Naive thymus-derived CD4-positive, alpha-beta T cell (primary cell): ENCODE measurements around the gene DRICH1. TPM values are rescaled to one million over a fixed set of nuclear protein-coding genes. Genes with fewer than 3 reads are reported as not detected.
"Not testable (repeated sequence)": the region's sequence is repeated elsewhere in the genome, so short reads cannot be mapped to it uniquely, and the experiment has no call there.

Source experiments
- ATAC-seq: fragments of 150-1000 bp; cut with Tn5 transposase; 2 replicates; pipeline ENCODE4 v1.10.0; 2021; ENCODE audit warnings: mild to moderate bottlenecking, moderate library complexity
- CTCF ChIA-PET: fragments of 350-600 bp; sonication (Branson Sonifier 250); formaldehyde crosslinking; loops from one replicate; lab custom pipeline; 2021; ENCODE audit warnings: antibody characterized with exemption; lab: Charles Lee
- POLR2A ChIA-PET: fragments of 350-600 bp; sonication (Branson Sonifier 250); formaldehyde crosslinking; loops from one replicate; lab custom pipeline; 2021; ENCODE audit warnings: antibody characterized with exemption, inconsistent platforms; lab: Charles Lee
- DNase-seq, 9 donors: peaks; one replicate each; pipeline versions ENCODE4 v3.0.0 to v3.0.0-alpha.2; 2020 to 2022; ENCODE audit warnings: mixed read lengths in 1 of 9
- H3K27ac ChIP-seq: one replicate; pipeline ENCODE4 v1.7.0; 2013; ENCODE audit warnings: mild to moderate bottlenecking, low read depth, low read length, moderate library complexity
- H3K27me3 ChIP-seq, 2 donors: one replicate each; pipeline ENCODE4 v1.7.0; 2013; ENCODE audit warnings: low read length in 2 of 2, mild to moderate bottlenecking in 2 of 2, moderate library complexity in 2 of 2; ENCODE audit not compliant: control insufficient read depth in 2 of 2, insufficient read depth in 2 of 2
- H3K36me3 ChIP-seq, 3 experiments: 1 replicate in 2 of 3; 2 replicates in 1 of 3; pipeline ENCODE4 v1.7.0; 2013; ENCODE audit warnings: low read length in 3 of 3, mild to moderate bottlenecking in 3 of 3, moderate library complexity in 1 of 3; ENCODE audit not compliant: insufficient read depth in 3 of 3, control insufficient read depth in 2 of 3
- H3K4me1 ChIP-seq, 2 donors: one replicate each; pipeline ENCODE4 v1.7.0; 2013; ENCODE audit warnings: low read length in 2 of 2, mild to moderate bottlenecking in 2 of 2, moderate library complexity in 1 of 2; ENCODE audit not compliant: control insufficient read depth in 2 of 2, insufficient read depth in 2 of 2
- H3K4me3 ChIP-seq: 2 replicates; pipeline ENCODE4 v1.7.0; 2013; ENCODE audit warnings: mild to moderate bottlenecking, low read length
- H3K9me3 ChIP-seq, 3 experiments: 1 replicate in 2 of 3; 2 replicates in 1 of 3; pipeline ENCODE4 v1.7.0; 2013; ENCODE audit warnings: low read length in 3 of 3; ENCODE audit not compliant: control insufficient read depth in 2 of 3
- H3K27ac Mint-ChIP-seq, 9 donors: one replicate each; pipeline ENCODE4 v1.8.0; 2020 to 2022; ENCODE audit warnings: mixed read lengths in 9 of 9, mild to moderate bottlenecking in 8 of 9, moderate library complexity in 5 of 9, inconsistent platforms in 2 of 9
- H3K27me3 Mint-ChIP-seq, 5 donors: one replicate each; pipeline ENCODE4 v1.8.0; 2021 to 2022; ENCODE audit warnings: mixed read lengths in 5 of 5, mild to moderate bottlenecking in 1 of 5
- H3K36me3 Mint-ChIP-seq, 5 donors: one replicate each; pipeline ENCODE4 v1.8.0; 2020 to 2022; ENCODE audit warnings: mixed read lengths in 5 of 5, mild to moderate bottlenecking in 3 of 5, inconsistent platforms in 1 of 5
- H3K4me1 Mint-ChIP-seq, 7 donors: one replicate each; pipeline ENCODE4 v1.8.0; 2020 to 2022; ENCODE audit warnings: mixed read lengths in 7 of 7, mild to moderate bottlenecking in 3 of 7, inconsistent platforms in 1 of 7
- H3K4me3 Mint-ChIP-seq, 10 donors: one replicate each; pipeline ENCODE4 v1.8.0; 2020 to 2022; ENCODE audit warnings: mild to moderate bottlenecking in 10 of 10, mixed read lengths in 10 of 10, moderate library complexity in 6 of 10, inconsistent platforms in 2 of 10
- H3K9me3 Mint-ChIP-seq, 11 donors: one replicate each; pipeline ENCODE4 v1.8.0; 2020 to 2022; ENCODE audit warnings: mixed read lengths in 11 of 11, mild to moderate bottlenecking in 4 of 11, inconsistent platforms in 1 of 11, moderate library complexity in 1 of 11
- intact Hi-C, 2 donors: fragments of 100-400 bp; cut with micrococcal nuclease; formaldehyde crosslinking; loops; one replicate each; pipeline ENCODE4 v1.15.1; 2023
- polyA plus RNA-seq, 2 donors: library from polyadenylated mRNA; unstranded; fragments of 300-500 nt; fragmentation: Illumina TruSeq; gene quantifications; one replicate each; pipeline ENCODE4 v1.2.3, GENCODE V29; 2021
- total RNA-seq, 6 experiments: library from RNA in 5 of 6; stranded (reverse) in 5 of 6; gene quantifications; 1 replicate in 5 of 6; 2 replicates in 1 of 6; pipeline ENCODE4 v1.2.3 and lab custom pipeline; 2021 to 2026

DRICH1 gene
- total and polyA plus RNA-seq, 7 experiments from 2014 or later = 0.58 to 3.7 (median 2.1) TPM; not detected in 2

DNA sequence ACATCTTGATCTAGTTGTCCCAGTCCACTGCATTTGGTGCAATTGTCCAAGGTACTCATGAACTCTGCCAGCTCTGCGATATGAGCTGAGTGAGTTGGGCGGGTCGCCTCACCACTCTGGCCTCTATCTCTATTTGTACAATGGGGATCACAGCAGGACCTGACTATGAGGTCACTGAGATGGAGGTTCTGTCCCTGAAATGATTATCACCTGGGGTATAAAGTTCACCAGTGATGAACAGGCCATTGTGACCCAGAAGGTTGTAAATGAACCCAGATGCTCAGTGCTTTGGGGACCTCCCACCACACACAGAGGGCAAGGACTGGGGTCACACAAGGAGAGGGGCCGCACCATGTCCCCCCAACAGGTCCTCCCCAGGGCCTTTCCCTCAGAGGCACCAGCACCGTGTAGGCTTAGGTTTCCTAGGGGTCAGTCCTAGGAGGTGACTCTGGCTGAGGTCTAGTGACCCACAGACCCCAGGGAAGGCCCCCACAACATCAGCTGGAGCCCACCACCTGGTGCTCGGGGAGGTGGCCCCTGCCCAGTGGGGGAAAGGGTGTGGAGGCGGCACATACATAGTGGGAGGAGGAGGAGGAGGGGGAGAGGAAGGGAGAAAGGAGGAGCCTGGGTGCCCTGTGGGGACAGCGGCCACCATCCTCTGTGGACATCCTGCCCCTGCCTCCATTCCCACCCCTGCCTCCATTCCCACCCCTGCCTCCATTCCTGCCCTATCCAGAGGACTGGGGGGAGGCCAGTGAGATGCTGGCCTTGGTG, 27.0 kb downstream of the DRICH1 start:
- H3K4me1 ChIP-seq = no peaks in the 10 kb centered on the region
- H3K27ac ChIP-seq = no peak overlapping the region
- ATAC-seq (no peak), DNase-seq (no peak)
- H3K4me3 Mint-ChIP-seq = no peak overlapping the region
- H3K9me3 Mint-ChIP-seq = no peaks in the 10 kb centered on the region
- H3K36me3 Mint-ChIP-seq = no peaks in the 10 kb centered on the region
- no peaks in the 10 kb centered on the region for H3K27me3 ChIP-seq
- POLR2A ChIA-PET = no interaction called here
- no peak overlapping the region for H3K4me3 ChIP-seq
- peaks cover 0 to 7% (median 0%) of the 10 kb centered on the region in 7 donors for H3K4me1 Mint-ChIP-seq
- peaks cover 0 to 2% (median 0%) of the 10 kb centered on the region in 5 donors for H3K27me3 Mint-ChIP-seq
- H3K9me3 ChIP-seq = no peaks in the 10 kb centered on the region
- intact Hi-C loops = no loop called here
- CTCF ChIA-PET = interaction anchor here (1.5 kb wide), 1 partner anchor 247 kb away, joined by 4 read pairs; no protein-coding TSS in a partner anchor
- no peak overlapping the region for H3K27ac Mint-ChIP-seq
- no peaks in the 10 kb centered on the region for H3K36me3 ChIP-seq

DNA sequence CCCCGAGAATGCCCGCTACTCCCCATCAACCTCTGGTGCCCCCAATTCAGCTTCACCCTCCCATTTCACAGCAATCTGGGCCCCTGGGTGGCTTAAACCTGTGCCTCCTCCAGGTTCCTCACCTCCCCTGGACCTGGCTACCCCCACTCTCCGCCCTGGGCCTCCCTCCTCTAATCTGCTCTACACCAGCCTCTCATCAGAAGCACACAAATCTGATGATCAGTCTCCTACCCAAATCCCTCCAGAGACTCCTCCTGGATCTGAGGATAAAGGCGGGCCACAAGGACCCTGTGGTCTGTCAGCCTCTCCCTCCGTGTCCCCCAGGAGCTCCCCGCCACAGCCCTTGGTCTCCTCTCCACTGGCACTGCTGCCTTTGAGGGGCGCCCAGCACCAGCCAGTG, 28.9 kb downstream of the DRICH1 start:
- Histone ChIP-seq H3K4me1 (no peaks in the 10 kb centered on the region), H3K36me3 (no peaks in the 10 kb centered on the region), H3K27me3 (no peaks in the 10 kb centered on the region), H3K4me3 (no peak overlapping the region), H3K9me3 (no peaks in the 10 kb centered on the region), H3K27ac (no peak overlapping the region)
- intact Hi-C loops = no loop called here
- no peak for DNase-seq
- Mint-ChIP-seq H3K4me1 (no peaks in the 10 kb centered on the region), H3K9me3 (no peaks in the 10 kb centered on the region), H3K4me3 (no peak overlapping the region), H3K27ac (peak overlapping the region in 1 of 9 donors; percentile 41), H3K27me3 (peaks cover 0 to 2% (median 0%) of the 10 kb centered on the region in 5 donors), H3K36me3 (no peaks in the 10 kb centered on the region)
- POLR2A ChIA-PET = no interaction called here
- ATAC-seq = no peak
- CTCF ChIA-PET = no interaction called here

- Histone ChIP-seq H3K27me3 (no peaks in the 10 kb centered on the region), H3K4me3 (no peak overlapping the region), H3K4me1 (no peaks in the 10 kb centered on the region), H3K36me3 (no peaks in the 10 kb centered on the region), H3K27ac (no peak overlapping the region), H3K9me3 (no peaks in the 10 kb centered on the region)
- no peak for DNase-seq
- no peak for ATAC-seq
- H3K4me3 Mint-ChIP-seq = no peak overlapping the region
- POLR2A ChIA-PET = no interaction called here
- H3K27ac Mint-ChIP-seq = no peak overlapping the region
- H3K36me3 Mint-ChIP-seq = no peaks in the 10 kb centered on the region
- H3K27me3 Mint-ChIP-seq = peaks cover 0 to 1% (median 0%) of the 10 kb centered on the region in 5 donors
- CTCF ChIA-PET = no interaction called here
- intact Hi-C loops = no loop called here
- H3K9me3 Mint-ChIP-seq = no peaks in the 10 kb centered on the region
- H3K4me1 Mint-ChIP-seq = peaks cover 0 to 4% (median 0%) of the 10 kb centered on the region in 7 donors
Observed at GRCh38 chr22:23598805-23599518, 33.2 kb downstream of the DRICH1 start.

DNA sequence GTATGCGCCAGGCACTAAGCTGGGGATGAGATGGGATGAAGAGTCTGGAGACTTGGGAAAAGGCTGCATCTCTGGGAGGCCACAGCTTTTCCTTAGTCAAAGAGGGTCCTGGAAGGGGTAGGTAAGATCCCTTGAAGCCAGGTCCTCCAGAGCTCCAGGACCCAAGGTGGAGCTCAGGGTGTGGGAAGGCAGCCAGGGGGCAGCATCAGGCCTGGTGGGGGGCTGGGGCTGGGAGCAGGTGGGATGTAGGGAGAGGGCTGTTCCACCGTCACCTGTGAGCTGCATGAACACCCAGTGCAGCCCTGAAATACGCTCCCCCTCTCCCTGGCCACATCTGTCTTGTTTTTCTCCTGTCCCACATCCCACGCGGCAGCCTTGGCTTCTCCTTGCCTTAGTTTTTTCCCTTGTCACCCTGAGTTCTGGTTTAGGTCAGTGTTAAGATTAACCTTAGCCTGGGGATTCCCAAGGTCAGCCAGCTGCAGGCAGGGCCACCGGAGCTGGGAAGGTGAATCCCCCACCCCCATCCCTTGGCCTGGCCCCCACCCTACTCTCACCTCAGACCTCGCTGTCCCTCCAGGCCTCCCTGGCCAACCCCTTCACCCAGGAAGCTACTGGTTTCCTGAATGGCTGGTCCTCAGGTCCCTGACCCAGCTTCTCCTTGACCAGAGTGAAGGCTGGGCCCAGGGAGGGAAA, 34.4 kb downstream of the DRICH1 start:
- CTCF ChIA-PET, H3K4me1 Mint-ChIP-seq, H3K4me1 ChIP-seq, H3K9me3 Mint-ChIP-seq, H3K9me3 ChIP-seq, H3K4me3 Mint-ChIP-seq, DNase-seq, H3K27ac Mint-ChIP-seq, ATAC-seq, intact Hi-C loops, H3K36me3 ChIP-seq, POLR2A ChIA-PET, H3K27me3 ChIP-seq, H3K36me3 Mint-ChIP-seq, H3K27me3 Mint-ChIP-seq, H3K27ac ChIP-seq, H3K4me3 ChIP-seq: not testable (repeated sequence)

GRCh38 chr22:23595904-23596303, 36.2 kb downstream of the DRICH1 start:
- H3K4me3 ChIP-seq, H3K9me3 ChIP-seq, H3K36me3 ChIP-seq, intact Hi-C loops, H3K27me3 Mint-ChIP-seq, H3K27me3 ChIP-seq, H3K4me1 ChIP-seq, ATAC-seq, CTCF ChIA-PET, DNase-seq, H3K27ac ChIP-seq, H3K4me3 Mint-ChIP-seq, H3K4me1 Mint-ChIP-seq, POLR2A ChIA-PET: not testable (repeated sequence)
- peaks cover 0 to 10% (median 5%) of the 10 kb centered on the region in 5 donors for H3K36me3 Mint-ChIP-seq
- peaks cover 0 to 12% (median 0%) of the 10 kb centered on the region in 11 donors for H3K9me3 Mint-ChIP-seq
- peak overlapping the region in 1 of 9 donors; percentile 34 for H3K27ac Mint-ChIP-seq

DNA sequence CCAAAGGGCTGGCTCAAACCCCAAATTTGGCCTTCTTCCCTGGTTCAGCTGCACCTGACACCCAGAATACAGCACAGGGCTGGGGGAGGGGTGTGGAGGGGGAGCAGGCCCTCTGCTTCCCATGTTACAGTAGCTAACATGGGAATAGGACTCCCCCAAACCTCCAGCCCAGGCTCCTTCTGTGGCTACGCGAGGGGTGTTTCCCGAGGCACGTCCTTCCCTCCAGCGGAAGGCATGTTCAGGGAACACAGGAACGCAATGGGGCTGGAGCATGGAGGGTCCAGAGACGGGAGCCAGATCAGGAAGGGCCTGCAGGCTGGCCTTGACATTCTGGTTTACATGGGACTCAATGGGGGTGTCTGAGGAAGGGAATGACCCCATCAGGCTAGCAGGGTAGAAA, 40.3 kb downstream of the DRICH1 start:
- Histone ChIP-seq H3K4me1 (no peaks in the 10 kb centered on the region), H3K27me3 (no peaks in the 10 kb centered on the region), H3K9me3 (no peaks in the 10 kb centered on the region), H3K4me3 (no peak overlapping the region), H3K36me3 (no peaks in the 10 kb centered on the region), H3K27ac (no peak overlapping the region)
- Mint-ChIP-seq H3K4me3 (no peak overlapping the region), H3K9me3 (peaks cover 0 to 12% (median 0%) of the 10 kb centered on the region in 11 donors), H3K27me3 (peaks cover 0 to 2% (median 0%) of the 10 kb centered on the region in 5 donors), H3K27ac (no peak overlapping the region), H3K36me3 (peaks cover 0 to 10% (median 5%) of the 10 kb centered on the region in 5 donors), H3K4me1 (peaks cover 0 to 7% (median 0%) of the 10 kb centered on the region in 7 donors)
- POLR2A ChIA-PET = no interaction called here
- intact Hi-C loops = no loop called here
- no peak for ATAC-seq
- CTCF ChIA-PET = interaction anchor here (0.9 kb wide), 1 partner anchor 257 kb away, joined by 3 read pairs; no protein-coding TSS in a partner anchor
- DNase-seq = no peak
